GM12878 (cell line): ENCODE data around the gene EFCAB11.

Source experiments
- CHD2 ChIP-seq: IDR thresholded peaks from 2 replicates; pipeline ENCODE4 v1.6.1; 2011; ENCODE audit warnings: low read depth, low read length, improper control_type of control experiment, borderline replicate concordance
- CTCF ChIP-seq, 3 experiments: IDR thresholded peaks in 2 of 3; conservative IDR thresholded peaks in 1 of 3; 2 replicates each; pipeline ENCODE4 v1.5.1; 2011; ENCODE audit warnings: low read depth in 3 of 3, low read length in 3 of 3, mild to moderate bottlenecking in 3 of 3, control low read depth in 2 of 3, moderate library complexity in 2 of 3, inconsistent platforms in 1 of 3, mixed read lengths in 1 of 3; ENCODE audit not compliant: control insufficient read depth in 2 of 3, insufficient read depth in 1 of 3; ENCODE audit errors: extremely low read depth in 1 of 3
- FOXM1 ChIP-seq: IDR thresholded peaks from 2 replicates; pipeline ENCODE4 v1.6.1; 2012; ENCODE audit warnings: low read depth, mild to moderate bottlenecking, inconsistent platforms, low read length, moderate library complexity
- JUND ChIP-seq: IDR thresholded peaks from 2 replicates; pipeline ENCODE4 v1.6.1; 2012; ENCODE audit warnings: low read depth, mild to moderate bottlenecking, low read length, improper control_type of control experiment, moderate library complexity
- SIN3A ChIP-seq: IDR thresholded peaks from 2 replicates; pipeline ENCODE4 v1.6.1; 2012; ENCODE audit warnings: low read depth, low read length, improper control_type of control experiment
- SP1 ChIP-seq: IDR thresholded peaks from one replicate; pipeline ENCODE4 v1.6.1; 2011; ENCODE audit warnings: low read depth, low read length
- USF2 ChIP-seq: IDR thresholded peaks from 2 replicates; pipeline ENCODE4 v1.6.1; 2011; ENCODE audit warnings: low read depth, low read length, improper control_type of control experiment, borderline replicate concordance
- ZNF217 ChIP-seq: fragments of 450-650 bp; IDR thresholded peaks from 2 replicates; pipeline ENCODE4 v1.6.1; 2017; ENCODE audit warnings: antibody characterized with exemption, mild to moderate bottlenecking

GRCh38 chr14:89908712-89909450, 45.6 kb downstream of the EFCAB11 start:
- TF ChIP-seq ZNF217 (no peak), CHD2 (no peak), USF2 (no peak), JUND (no peak), CTCF (IDR thresholded peaks at IDR 0.05 in 2 of 3, conservative IDR thresholded peaks at IDR 0.05 in 1 of 3; ENCODE audit: control insufficient read depth in 2 of 3, extremely low read depth in 1 of 3, insufficient read depth in 1 of 3, low read depth in 3 of 3, low read length in 3 of 3) (no peak), SP1 (no peak), FOXM1 (no peak), SIN3A (no peak)
